ENCODE measurements around the gene C12orf57. TPM values are rescaled to one million over a fixed set of nuclear protein-coding genes. Genes with fewer than 3 reads are reported as not detected.

C12orf57 gene
- total and polyA plus RNA-seq, 2 experiments from 2014 or later = 247 to 264 TPM

GRCh38 chr12:6978611-6979011, 34.8 kb downstream of the C12orf57 start:
- no peaks in the 10 kb centered on the region for H4K20me1 ChIP-seq (ENCODE audit: insufficient read depth)
- no peaks in the 10 kb centered on the region for H3K4me1 ChIP-seq (ENCODE audit: insufficient read depth)
- H3F3A ChIP-seq (ENCODE audit: insufficient read depth) = peaks cover 6% of the 10 kb centered on the region; the same call in 1 of the 2 replicates
- no peak overlapping the region for H3K4me3 ChIP-seq
- H2AFZ ChIP-seq = no peak overlapping the region
- no peaks in the 10 kb centered on the region for H3K9me3 ChIP-seq (ENCODE audit: low read depth)
- H3K36me3 ChIP-seq (ENCODE audit: low read depth) = peaks cover 37% of the 10 kb centered on the region
- no peak for DNase-seq
- in situ Hi-C loops (cut with MboI) = no loop called here
- TF ChIP-seq EZH2phosphoT487 (IDR thresholded peaks at IDR 0.05; ENCODE audit: insufficient read depth, low read depth) = no peak
- TF ChIP-seq EZH2 (IDR thresholded peaks at IDR 0.05; ENCODE audit: insufficient read depth, poor library complexity, severe bottlenecking) = no peak
- peaks cover 9% of the 10 kb centered on the region for H3K79me2 ChIP-seq (ENCODE audit: insufficient read depth)
- H3K27me3 ChIP-seq (replicated peaks; ENCODE audit: insufficient read depth) = no peaks in the 10 kb centered on the region
- H3K9me2 ChIP-seq (ENCODE audit: insufficient read depth) = no peaks in the 10 kb centered on the region
- WGBS, 2 experiments (ENCODE audit: low coverage in 1 of 2, low lambda C conversion rate in 2 of 2, missing lambda C conversion rate in 2 of 2) = 66 to 73% methylated on average over 3 of the region's 3 CpGs
- H3K4me2 ChIP-seq (ENCODE audit: unreplicated experiment) = no peak overlapping the region
- no peak overlapping the region for H3K27ac ChIP-seq
- no peak overlapping the region for H3K9ac ChIP-seq

- H3K79me2 ChIP-seq (ENCODE audit: insufficient read depth) = peaks cover 5% of the 10 kb centered on the region; the same call in 1 of the 2 replicates
- WGBS, 2 experiments (ENCODE audit: low coverage in 1 of 2, low lambda C conversion rate in 2 of 2, missing lambda C conversion rate in 2 of 2) = 69 to 73% methylated on average over 6 of the region's 6 CpGs
- H3K4me3 ChIP-seq = no peak overlapping the region
- H3K36me3 ChIP-seq (ENCODE audit: low read depth) = peaks cover 37% of the 10 kb centered on the region
- H3K9me3 ChIP-seq (ENCODE audit: low read depth) = no peaks in the 10 kb centered on the region
- H4K20me1 ChIP-seq (ENCODE audit: insufficient read depth) = no peaks in the 10 kb centered on the region
- H2AFZ ChIP-seq = no peak overlapping the region
- H3K4me1 ChIP-seq (ENCODE audit: insufficient read depth) = no peaks in the 10 kb centered on the region
- no peak for DNase-seq
- H3K9me2 ChIP-seq (ENCODE audit: insufficient read depth) = no peaks in the 10 kb centered on the region
- H3F3A ChIP-seq (ENCODE audit: insufficient read depth) = peaks cover 6% of the 10 kb centered on the region; the same call in 1 of the 2 replicates
- no peak overlapping the region for H3K4me2 ChIP-seq (ENCODE audit: unreplicated experiment)
- no peak overlapping the region for H3K9ac ChIP-seq
- in situ Hi-C loops (cut with MboI) = no loop called here
- TF ChIP-seq EZH2phosphoT487 (IDR thresholded peaks at IDR 0.05; ENCODE audit: insufficient read depth, low read depth) (no peak), EZH2 (IDR thresholded peaks at IDR 0.05; ENCODE audit: insufficient read depth, poor library complexity, severe bottlenecking) (no peak)
- no peak overlapping the region for H3K27ac ChIP-seq
- no peaks in the 10 kb centered on the region for H3K27me3 ChIP-seq (replicated peaks; ENCODE audit: insufficient read depth)
Observed at GRCh38 chr12:6979021-6979420, 35.2 kb downstream of the C12orf57 start.

- no peak for DNase-seq
- Histone ChIP-seq H3K9ac (no peak overlapping the region), H3K4me2 (ENCODE audit: unreplicated experiment) (no peak overlapping the region), H3K27ac (no peak overlapping the region), H3K9me3 (ENCODE audit: low read depth) (no peaks in the 10 kb centered on the region), H2AFZ (no peak overlapping the region), H3K36me3 (ENCODE audit: low read depth) (peaks cover 32% of the 10 kb centered on the region), H3K79me2 (ENCODE audit: insufficient read depth) (0 out of 2 replicates have a peak, but pooled peaks cover under 1% of the 10 kb centered on the region), H3F3A (ENCODE audit: insufficient read depth) (peaks cover 5% of the 10 kb centered on the region; the same call in 1 of the 2 replicates), H3K9me2 (ENCODE audit: insufficient read depth) (no peaks in the 10 kb centered on the region), H3K4me1 (ENCODE audit: insufficient read depth) (no peaks in the 10 kb centered on the region), H4K20me1 (ENCODE audit: insufficient read depth) (no peaks in the 10 kb centered on the region), H3K27me3 (replicated peaks; ENCODE audit: insufficient read depth) (no peaks in the 10 kb centered on the region), H3K4me3 (no peak overlapping the region)
- in situ Hi-C loops (cut with MboI) = no loop called here
- WGBS, 2 experiments (ENCODE audit: low coverage in 1 of 2, low lambda C conversion rate in 2 of 2, missing lambda C conversion rate in 2 of 2) = 83 to 84% methylated on average over 3 of the region's 3 CpGs
- TF ChIP-seq EZH2phosphoT487 (IDR thresholded peaks at IDR 0.05; ENCODE audit: insufficient read depth, low read depth) (no peak), EZH2 (IDR thresholded peaks at IDR 0.05; ENCODE audit: insufficient read depth, poor library complexity, severe bottlenecking) (no peak)
Observed at GRCh38 chr12:6979453-6979852, 35.6 kb downstream of the C12orf57 start.

- Histone ChIP-seq H3K4me2 (ENCODE audit: unreplicated experiment) (no peak overlapping the region), H3K27me3 (replicated peaks; ENCODE audit: insufficient read depth) (no peaks in the 10 kb centered on the region), H3F3A (ENCODE audit: insufficient read depth) (no peaks in the 10 kb centered on the region), H3K79me2 (ENCODE audit: insufficient read depth) (no peaks in the 10 kb centered on the region), H4K20me1 (ENCODE audit: insufficient read depth) (no peaks in the 10 kb centered on the region), H3K9me2 (ENCODE audit: insufficient read depth) (no peaks in the 10 kb centered on the region), H3K27ac (no peak overlapping the region), H3K9ac (no peak overlapping the region), H2AFZ (no peak overlapping the region), H3K4me3 (no peak overlapping the region), H3K9me3 (ENCODE audit: low read depth) (no peaks in the 10 kb centered on the region), H3K36me3 (ENCODE audit: low read depth) (peaks cover 26% of the 10 kb centered on the region), H3K4me1 (ENCODE audit: insufficient read depth) (no peaks in the 10 kb centered on the region)
- no peak for DNase-seq
- WGBS, 2 experiments (ENCODE audit: low coverage in 1 of 2, low lambda C conversion rate in 2 of 2, missing lambda C conversion rate in 2 of 2) = 97 to 98% methylated on average over 4 of the region's 4 CpGs
- in situ Hi-C loops (cut with MboI) = no loop called here
- no peak for TF ChIP-seq EZH2phosphoT487 (IDR thresholded peaks at IDR 0.05; ENCODE audit: insufficient read depth, low read depth)
- TF ChIP-seq EZH2 (IDR thresholded peaks at IDR 0.05; ENCODE audit: insufficient read depth, poor library complexity, severe bottlenecking) = no peak
Observed at GRCh38 chr12:6980075-6980474, 36.3 kb downstream of the C12orf57 start.

GRCh38 chr12:6980740-6981139, 36.9 kb downstream of the C12orf57 start:
- in situ Hi-C loops (cut with MboI) = no loop called here
- peak; percentile 50 for DNase-seq
- Histone ChIP-seq H4K20me1 (ENCODE audit: insufficient read depth) (no peaks in the 10 kb centered on the region), H2AFZ (no peak overlapping the region), H3K27me3 (replicated peaks; ENCODE audit: insufficient read depth) (no peaks in the 10 kb centered on the region), H3K4me2 (ENCODE audit: unreplicated experiment) (no peak overlapping the region), H3K4me3 (no peak overlapping the region), H3K9me2 (ENCODE audit: insufficient read depth) (no peaks in the 10 kb centered on the region), H3K36me3 (ENCODE audit: low read depth) (0 out of 2 replicates have a peak, but pooled peaks cover 19% of the 10 kb centered on the region), H3F3A (ENCODE audit: insufficient read depth) (no peaks in the 10 kb centered on the region), H3K4me1 (ENCODE audit: insufficient read depth) (no peaks in the 10 kb centered on the region), H3K79me2 (ENCODE audit: insufficient read depth) (no peaks in the 10 kb centered on the region), H3K9ac (no peak overlapping the region), H3K9me3 (ENCODE audit: low read depth) (no peaks in the 10 kb centered on the region), H3K27ac (no peak overlapping the region)
- TF ChIP-seq EZH2phosphoT487 (IDR thresholded peaks at IDR 0.05; ENCODE audit: insufficient read depth, low read depth) = no peak
- no peak for TF ChIP-seq EZH2 (IDR thresholded peaks at IDR 0.05; ENCODE audit: insufficient read depth, poor library complexity, severe bottlenecking)
